GM18505 (cell line): Measurements from ENCODE around the gene SCN8A.

Experiments used
- ATAC-seq: cut with Tn5 transposase; IDR thresholded peaks from one replicate; pipeline ENCODE4 v1.9.1; 2021; ENCODE audit not compliant: unreplicated experiment
- POLR2A ChIP-seq: IDR thresholded peaks from 4 replicates; pipeline ENCODE4 v1.6.1; 2011; ENCODE audit warnings: borderline replicate concordance; ENCODE audit not compliant: insufficient read depth, insufficient read length; ENCODE audit errors: extremely low read depth

Gene SCN8A

GRCh38 chr12:51752234-51752889, 161.3 kb downstream of the SCN8A start:
- ATAC-seq, result no peak
- no peak for TF ChIP-seq POLR2A

- TF ChIP-seq POLR2A, result no peak
- ATAC-seq, result no peak
These were observed 163.1 kb downstream of the SCN8A start for GRCh38 chr12:51753980-51754675.

- ATAC-seq, result no peak
These were observed 164.2 kb downstream of the SCN8A start for GRCh38 chr12:51755251-51755650.

DNA sequence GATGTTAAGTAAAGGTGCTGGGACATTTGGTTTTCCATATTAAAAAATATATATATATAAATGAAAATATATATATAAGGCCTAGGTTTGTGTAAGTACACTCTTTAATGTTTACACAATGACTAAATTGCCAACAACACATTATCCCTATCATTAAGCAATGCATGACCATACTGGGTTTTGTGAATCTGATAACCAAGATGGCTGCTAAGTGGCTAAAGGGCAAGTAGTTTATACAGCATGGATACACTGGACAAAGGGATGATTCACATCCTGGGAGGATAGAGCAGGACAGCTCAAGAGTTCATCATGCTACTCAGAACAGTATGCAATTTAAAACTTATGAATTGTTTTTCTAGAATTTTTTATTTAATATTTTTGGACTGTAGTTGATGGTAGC, 168.1 kb downstream of the SCN8A start:
- ATAC-seq, result no peak
- TF ChIP-seq POLR2A, result no peak

More at GRCh38 chr12:51755251-51755650, 164.2 kb downstream of the SCN8A start:
- TF ChIP-seq POLR2A, result no peak

DNA sequence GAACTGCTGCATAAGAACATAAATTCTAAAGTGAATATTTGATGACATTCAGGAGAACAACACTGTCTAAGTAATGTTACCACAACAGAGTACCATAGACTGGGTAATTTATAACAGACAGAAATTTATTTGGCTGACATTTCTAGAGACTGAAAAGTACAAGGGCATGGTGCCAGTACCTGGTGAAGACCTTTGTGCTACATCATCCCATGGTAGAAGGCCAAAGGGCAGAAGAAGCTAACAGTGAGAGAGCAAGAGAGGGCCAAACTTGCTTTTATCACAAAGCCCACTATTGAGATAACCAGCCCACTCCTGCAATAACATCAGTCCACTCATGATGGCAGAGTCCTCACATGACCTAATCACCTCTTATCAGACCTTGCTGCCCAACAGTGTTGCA, 168.7 kb downstream of the SCN8A start:
- ATAC-seq, result no peak
- TF ChIP-seq POLR2A, result no peak

- TF ChIP-seq POLR2A, result no peak
- ATAC-seq, result no peak
These were observed 169.2 kb downstream of the SCN8A start for GRCh38 chr12:51760231-51760630.

DNA sequence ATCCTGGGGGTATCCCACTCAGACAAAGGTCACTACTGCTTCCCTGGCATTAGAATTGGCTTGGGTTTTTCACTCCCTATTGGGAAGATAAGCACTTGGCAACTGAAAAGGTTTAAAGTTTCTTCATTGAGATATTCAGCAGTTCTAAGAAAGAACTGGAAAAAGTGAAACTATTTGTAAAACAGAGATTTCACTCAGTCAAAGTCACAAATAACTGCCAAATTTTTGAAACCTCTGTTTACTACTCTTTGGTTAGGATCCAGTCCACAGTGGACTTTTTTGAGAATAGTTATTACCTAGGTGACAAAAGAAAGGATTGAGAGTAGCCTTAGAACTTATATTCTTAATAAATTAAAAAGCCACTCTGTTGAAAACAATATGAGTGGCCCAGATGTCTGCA, 172.7 kb downstream of the SCN8A start:
- no peak for ATAC-seq
- no peak for TF ChIP-seq POLR2A

DNA sequence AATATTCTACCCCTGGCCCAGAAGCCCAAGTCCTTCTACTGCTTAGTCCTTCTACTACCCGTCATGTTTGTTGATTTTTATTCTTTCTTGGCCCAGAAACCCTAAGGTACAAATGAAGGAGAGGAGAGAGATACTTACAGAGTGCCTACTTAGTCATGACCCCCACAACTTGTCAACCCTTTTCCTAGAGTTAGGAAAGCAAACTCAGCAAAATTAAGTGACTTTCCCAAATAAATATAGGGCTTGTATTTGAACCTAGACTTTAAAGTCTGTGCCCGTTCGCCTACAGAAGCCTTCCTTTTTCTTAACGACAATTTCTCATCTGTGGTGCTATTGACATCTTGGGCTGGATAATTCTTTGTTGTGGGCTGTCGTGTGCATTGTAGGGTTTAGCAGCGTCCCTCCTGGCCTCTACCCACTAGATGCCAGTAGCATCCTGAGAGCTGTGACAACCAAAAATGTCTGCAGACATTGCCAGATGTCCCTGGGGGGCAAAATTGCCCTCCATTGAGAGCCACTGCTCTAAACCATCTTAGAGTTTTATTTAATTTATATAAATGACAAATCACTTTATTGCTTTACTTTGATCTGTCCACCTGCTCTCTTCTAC, 175.1 kb downstream of the SCN8A start:
- no peak for TF ChIP-seq POLR2A
- no peak for ATAC-seq

- ATAC-seq, result no peak
- no peak for TF ChIP-seq POLR2A
These were observed 180.0 kb downstream of the SCN8A start for GRCh38 chr12:51771008-51771407.

DNA sequence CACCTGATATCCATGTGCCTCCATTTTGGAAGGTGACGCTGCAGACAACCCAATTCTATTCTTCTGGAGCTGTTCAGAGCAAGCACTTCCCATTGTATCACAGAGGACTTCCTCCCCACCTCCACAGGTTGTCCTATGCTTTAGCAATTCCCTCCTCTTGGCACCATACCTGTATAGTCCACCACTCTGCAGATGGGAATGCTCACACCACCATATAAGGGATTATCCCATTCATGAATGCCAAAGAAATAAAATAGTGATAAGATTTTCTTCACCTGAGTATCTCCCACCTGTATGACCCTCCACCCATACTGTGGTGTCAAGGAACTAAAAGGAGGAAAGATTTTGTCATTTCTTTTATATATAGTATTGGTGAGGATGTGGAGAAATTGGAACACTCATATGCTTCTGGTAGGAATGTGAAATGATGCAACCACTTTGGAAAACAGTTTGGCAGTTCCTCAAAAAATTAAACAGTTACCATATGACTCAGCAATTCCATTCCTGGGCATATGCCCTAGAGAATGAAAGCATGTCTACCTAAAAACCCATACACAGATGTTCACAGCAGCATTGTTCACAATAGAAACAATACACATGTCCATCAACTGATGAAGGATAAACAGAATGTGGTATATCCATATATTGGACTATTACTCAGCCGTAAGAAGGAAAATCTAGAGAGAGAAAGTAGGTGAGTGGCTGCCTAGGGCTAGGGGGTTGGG, 182.3 kb downstream of the SCN8A start:
- no peak for ATAC-seq

DNA sequence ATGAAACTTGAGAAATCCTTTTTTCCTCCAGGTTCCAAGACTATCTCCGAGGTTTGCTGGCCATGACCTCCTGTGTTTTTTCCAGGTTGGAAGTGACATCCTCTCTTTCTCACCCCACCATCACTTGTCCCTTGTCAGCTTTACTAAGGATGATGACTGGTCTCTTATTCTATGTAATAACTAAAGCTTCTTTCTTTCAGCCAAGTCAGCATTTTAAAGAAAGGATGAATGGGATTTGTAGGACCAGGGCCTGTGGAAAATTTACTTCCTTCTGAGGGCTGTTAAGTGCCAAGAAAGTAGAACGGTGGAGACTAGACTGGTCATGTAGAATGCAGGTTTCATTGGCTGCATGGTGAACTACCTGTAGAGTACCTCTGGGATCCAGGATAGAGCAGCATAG, 183.9 kb downstream of the SCN8A start:
- TF ChIP-seq POLR2A, result no peak
- ATAC-seq, result no peak

More for the DNA sequence above, 182.3 kb downstream of the SCN8A start:
- no peak for TF ChIP-seq POLR2A

DNA sequence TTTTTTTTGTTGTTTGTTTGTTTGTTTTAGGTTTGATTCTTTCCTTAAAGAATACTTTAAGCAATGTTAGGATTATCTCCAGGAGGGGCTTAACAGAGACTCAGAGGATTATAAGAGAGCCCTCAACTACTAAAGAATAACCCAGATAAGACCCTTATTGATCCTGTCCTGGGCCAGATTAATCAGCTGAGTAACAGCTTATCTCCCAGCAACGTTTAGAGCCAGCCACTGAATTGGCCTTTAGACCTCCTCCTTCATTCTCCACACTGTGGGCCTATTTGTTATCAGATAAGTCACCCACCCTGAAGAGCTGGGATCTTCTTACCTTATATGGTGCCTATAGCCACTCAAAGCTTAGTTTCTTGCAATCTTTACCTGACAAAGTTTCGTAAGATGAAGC, 186.4 kb downstream of the SCN8A start:
- no peak for ATAC-seq
- no peak for TF ChIP-seq POLR2A

DNA sequence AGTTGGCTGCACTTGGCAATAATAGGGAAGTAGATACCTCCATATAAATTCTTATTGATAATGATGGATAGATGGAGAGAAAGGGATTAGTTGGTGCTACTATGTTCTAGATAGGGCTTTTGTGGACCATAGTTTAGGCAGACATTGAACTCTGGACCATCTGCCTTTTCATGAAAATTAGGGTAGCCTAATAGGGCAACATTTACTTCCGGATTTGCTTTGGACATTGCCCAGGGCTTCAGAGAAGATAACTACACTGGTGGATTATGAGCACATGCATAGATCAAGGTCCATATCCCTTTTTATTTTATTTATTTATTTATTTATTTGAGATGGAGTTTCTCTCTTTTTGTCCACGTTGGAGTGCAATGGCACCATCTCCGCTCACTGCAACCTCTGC, 186.9 kb downstream of the SCN8A start:
- no peak for ATAC-seq
- no peak for TF ChIP-seq POLR2A
